IPS-18c (cell line): ENCODE results near the gene HOXC6.
A peak's percentile ranks its signal among the peaks of the same experiment; 100 is the strongest.

Experiments used
- H3K4me3 ChIP-seq: 2 replicates; pipeline ENCODE4 v1.7.0; 2013; ENCODE audit warnings: low read depth, mild to moderate bottlenecking, low read length, moderate library complexity; ENCODE audit not compliant: insufficient read depth
- H3K9me3 ChIP-seq: one replicate; pipeline ENCODE4 v1.6.1; 2013; ENCODE audit warnings: mild to moderate bottlenecking, low read length, moderate library complexity; ENCODE audit not compliant: control insufficient read depth, insufficient read depth

HOXC6 gene

DNA sequence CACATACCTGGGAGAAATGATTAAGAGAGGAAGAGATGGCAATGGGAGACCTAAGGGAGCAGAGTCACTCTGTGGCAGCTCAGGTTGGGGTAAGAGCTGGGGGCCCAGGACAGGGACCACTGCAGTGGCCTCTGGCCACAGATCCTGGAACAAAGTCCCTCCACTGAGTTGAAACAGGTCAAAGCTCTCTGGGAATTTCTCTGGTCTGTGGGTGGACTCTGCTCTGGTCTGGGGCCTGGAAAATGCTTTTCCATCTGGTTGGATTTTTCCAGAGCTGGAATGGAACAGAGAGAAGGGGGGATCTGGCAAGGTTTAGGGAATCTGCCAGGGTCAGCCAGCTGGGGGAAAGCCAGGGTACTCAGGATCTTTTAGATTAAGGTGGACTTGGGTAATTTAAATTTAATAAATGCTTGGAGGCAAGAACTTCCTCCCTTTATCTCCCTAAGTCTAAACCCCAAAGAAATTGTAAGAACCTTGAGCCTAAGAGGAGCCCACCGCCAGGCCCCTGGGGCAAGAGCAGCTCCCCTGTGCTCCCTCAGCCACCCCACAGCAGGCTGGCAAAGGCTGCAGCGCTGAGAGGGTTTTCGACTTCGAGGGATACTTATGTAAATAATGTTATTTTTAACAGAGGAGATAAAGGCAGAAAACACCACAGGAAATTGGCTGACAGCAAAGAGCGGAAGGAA is 39.6 kb upstream of the HOXC6 start:
- Histone ChIP-seq H3K9me3 (peaks cover 4% of the 10 kb centered on the region), H3K4me3 (no peak overlapping the region)

DNA sequence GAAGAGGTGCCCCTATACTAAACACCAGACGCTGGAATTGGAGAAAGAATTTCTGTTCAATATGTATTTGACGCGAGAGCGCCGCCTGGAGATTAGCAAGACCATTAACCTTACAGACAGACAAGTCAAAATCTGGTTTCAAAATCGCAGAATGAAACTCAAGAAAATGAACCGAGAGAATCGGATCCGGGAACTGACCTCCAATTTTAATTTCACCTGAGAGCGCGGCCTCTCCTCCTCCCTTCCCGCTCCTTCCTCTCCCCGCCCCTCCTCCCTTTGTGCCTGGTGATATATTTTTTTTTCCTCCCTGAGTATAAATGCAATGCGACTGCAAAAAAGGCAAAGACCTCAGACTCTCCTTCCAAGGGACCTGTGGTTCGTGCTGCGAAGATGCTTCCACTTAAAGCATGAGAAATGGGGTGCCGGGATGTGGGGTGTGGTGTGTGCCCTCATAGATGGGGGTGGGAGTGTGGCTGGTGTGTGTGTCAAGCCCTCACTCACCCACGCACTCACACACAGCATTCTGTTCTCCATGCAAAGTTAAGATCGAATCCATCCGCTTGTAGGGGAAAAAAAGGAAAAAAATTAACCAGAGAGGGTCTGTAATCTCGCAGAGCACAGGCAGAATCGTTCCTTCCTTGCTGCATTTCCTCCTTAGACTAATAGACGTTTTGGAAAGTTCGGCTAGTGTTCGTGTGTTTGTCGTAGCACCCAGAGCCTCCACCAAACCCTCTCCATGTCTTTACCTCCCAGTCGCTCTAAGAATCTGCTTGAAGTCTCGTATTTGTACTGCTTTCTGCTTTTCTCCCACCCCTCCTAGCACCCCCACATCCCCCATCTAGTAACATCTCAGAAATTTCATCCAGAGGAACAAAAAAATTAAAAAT is 38.8 kb upstream of the HOXC6 start:
- H3K4me3 ChIP-seq, result no peak overlapping the region
- peaks cover 7% of the 10 kb centered on the region for H3K9me3 ChIP-seq

DNA sequence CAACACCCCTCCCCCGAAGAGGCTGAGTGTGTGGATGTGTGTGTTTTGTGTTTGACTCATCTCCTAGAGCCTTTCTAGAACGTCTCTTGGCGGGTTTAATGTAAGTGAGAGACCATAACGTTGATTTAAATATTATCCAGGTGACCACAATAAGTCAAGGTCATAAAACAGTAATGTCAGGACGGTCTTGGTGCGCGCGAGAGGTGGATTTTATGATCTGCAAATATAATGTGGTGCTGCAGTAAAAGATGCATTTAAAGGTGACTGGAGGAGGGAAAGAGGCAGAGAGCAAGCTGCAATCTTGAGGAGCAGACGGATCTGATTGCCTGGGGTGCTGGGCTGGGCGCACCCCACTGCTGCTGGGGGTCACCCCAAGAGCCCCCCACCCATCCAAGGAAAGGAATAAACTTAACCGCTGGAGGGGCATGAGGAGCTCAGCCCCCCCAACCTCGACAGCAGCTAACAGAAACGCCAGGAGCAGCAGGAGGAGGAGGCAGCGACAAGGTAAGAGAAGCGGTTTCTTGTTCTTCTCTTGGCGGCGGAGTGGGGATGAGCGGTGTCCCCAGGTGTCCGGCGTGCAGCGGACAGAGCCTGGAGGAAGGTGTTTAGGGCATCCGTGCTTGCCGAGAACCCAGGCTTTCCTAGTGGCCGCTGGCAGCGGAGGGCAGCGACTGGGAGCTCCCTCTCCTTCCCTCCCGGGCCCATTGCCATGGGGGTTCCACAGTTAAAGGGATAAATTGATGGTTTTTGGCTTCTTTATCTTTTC is 37.7 kb upstream of the HOXC6 start:
- Histone ChIP-seq H3K4me3 (no peak overlapping the region), H3K9me3 (peaks cover 3% of the 10 kb centered on the region)

DNA sequence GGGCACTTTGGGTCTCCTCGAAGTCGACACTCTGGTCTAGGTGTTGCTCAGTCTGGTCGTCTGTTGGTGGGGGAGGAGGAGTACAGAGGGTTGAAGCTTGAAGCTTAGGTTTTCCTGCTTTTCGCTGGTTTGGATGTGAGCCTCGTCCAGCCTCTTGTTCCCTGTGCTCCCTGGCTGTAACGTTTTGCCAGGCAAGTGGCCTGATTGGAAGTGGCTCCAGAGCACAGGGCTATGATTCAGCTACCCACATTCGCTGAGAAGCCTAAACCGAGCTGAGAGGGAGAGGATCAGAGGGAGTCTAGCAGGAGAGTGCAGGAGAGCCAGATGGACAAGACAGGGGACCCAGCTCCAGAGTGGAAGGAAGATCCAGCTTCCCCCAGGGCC is 37.2 kb upstream of the HOXC6 start:
- Histone ChIP-seq H3K9me3 (peaks cover 3% of the 10 kb centered on the region), H3K4me3 (no peak overlapping the region)

DNA sequence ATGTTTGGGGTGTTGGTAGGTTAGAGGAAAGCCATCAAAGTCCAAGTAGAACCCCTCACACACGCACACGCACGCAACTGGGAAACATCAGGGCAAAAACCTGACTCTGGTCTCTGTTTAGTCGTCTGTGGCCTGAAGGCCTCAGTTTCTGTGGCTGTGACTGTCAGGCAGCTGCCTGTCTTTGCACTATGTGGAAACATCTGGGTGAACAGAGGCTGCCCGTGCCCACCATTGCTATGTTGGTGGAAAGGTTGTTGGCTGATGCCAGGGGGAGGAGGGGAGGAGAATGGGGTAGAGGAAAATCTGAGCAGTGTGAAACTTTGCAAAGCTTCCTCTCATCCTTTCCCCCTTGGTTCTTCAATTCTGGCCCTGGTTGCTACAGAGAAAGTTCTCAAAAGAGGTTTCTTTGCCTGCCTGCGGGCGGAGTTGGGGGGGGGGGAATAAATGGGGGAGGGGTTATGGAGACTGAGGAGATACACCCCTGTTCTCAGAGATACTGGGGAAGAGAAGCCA is 35.8 kb upstream of the HOXC6 start:
- Histone ChIP-seq H3K9me3 (peaks cover 3% of the 10 kb centered on the region), H3K4me3 (no peak overlapping the region)

GRCh38 chr12:53993162-53994008 is 34.9 kb upstream of the HOXC6 start:
- peaks cover 3% of the 10 kb centered on the region for H3K9me3 ChIP-seq
- H3K4me3 ChIP-seq, result no peak overlapping the region

GRCh38 chr12:53994009-53994263 is 34.3 kb upstream of the HOXC6 start:
- Histone ChIP-seq H3K4me3 (no peak overlapping the region), H3K9me3 (peaks cover 3% of the 10 kb centered on the region)

DNA sequence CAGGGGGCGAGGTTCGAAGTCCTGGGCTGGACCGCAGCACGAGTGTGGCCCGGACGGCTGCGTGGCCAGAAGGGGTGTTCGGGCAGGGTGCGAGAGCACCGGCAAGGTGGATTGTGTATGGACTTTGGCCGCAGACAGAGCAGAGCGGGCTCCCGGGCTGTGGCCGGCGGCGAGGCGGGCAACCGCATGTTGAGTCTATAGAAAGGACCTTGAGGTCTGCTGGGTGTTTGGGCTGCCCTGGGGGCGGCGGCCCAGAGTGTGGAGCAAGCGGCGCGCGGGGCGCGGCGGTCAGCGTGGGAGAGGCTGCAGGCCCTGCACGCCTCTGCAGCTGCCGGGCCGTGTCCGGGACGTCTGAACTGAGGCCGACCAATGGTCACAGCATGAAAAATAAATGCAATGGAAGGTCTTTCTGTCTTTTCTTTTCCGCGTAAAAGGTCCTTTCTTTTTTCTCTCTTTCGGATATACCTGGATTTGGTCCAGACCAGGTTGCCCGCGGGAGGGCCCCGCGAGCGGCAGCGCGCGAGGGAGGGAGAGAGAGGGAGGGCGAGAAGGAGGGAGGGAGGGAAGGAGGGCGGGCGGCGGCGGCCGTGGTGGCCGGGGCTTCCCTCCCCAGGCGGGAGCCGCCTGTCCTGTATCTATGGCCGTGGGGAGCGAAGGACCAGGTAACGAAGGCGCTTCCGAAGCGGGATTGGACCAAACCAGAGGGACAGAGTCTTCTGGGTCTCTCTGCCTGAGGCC is 33.8 kb upstream of the HOXC6 start:
- peaks cover 3% of the 10 kb centered on the region for H3K9me3 ChIP-seq
- H3K4me3 ChIP-seq, result no peak overlapping the region

DNA sequence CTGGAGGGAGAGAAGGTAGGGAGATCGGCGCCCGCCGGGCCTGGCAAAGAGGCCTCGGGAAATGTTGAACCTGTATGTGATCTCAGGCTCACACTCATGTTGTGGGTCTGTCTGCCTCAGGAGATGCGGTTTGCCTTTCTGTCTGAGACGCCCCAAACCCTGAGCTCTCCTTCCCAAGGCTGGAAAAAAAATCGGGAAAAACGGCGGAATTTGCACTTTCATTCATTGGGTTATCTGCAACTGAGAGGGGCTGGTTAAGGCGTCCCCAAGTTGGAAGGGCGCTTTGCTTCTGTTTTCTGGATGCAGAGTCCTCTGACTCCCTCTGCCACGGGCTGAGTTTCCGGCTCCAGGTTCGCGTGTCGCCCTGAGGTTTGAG is 33.2 kb upstream of the HOXC6 start:
- H3K4me3 ChIP-seq, result no peak overlapping the region
- H3K9me3 ChIP-seq, result peaks cover 3% of the 10 kb centered on the region

DNA sequence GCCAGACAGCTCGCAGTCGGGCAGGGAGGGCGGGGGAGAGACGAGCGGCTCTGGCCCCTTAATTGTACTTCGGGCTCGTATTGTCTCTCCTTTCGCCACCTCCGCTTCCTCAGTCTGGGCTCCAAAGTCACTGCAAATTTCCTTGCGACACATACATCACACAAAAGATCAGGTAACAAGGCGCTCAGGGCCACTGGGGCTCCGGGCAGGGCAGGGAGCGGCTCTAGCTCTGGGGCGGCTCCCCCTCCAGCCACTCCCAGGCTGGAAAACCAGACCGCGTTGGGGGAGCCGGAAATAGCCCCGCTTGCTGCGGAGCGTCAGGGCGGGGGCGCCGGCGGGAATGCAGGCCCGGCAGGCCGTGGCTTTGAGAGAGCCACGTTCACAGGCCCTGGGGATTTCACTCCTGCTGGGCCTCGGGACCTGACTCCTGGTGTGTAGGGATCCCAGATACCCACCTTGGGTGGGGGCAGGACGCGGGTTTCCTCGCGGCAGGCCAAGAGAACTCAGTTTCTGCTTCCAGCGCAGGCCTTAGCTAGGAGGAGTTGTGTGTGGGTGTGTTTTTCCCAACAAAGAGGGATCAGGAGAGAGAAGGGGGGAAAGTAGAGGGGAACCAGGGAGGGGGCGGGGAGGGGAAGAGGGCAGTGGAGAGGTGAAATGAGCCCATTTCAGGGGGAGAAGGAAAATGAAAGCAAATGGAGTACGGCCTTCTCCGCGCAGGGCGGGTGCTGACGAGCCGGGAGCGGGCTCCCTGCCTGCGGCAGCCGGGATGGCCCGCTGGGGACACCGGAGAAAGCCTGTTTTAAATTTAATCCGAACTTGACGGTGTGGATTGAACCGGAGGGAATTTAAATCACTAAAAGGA is 32.6 kb upstream of the HOXC6 start:
- Histone ChIP-seq H3K4me3 (0 out of 2 replicates have a peak overlapping the region, but pooled peaks have one; percentile 9), H3K9me3 (peaks cover 3% of the 10 kb centered on the region)

GRCh38 chr12:53996240-53997203 is 31.7 kb upstream of the HOXC6 start:
- Histone ChIP-seq H3K9me3 (peaks cover 3% of the 10 kb centered on the region), H3K4me3 (no peak overlapping the region)

DNA sequence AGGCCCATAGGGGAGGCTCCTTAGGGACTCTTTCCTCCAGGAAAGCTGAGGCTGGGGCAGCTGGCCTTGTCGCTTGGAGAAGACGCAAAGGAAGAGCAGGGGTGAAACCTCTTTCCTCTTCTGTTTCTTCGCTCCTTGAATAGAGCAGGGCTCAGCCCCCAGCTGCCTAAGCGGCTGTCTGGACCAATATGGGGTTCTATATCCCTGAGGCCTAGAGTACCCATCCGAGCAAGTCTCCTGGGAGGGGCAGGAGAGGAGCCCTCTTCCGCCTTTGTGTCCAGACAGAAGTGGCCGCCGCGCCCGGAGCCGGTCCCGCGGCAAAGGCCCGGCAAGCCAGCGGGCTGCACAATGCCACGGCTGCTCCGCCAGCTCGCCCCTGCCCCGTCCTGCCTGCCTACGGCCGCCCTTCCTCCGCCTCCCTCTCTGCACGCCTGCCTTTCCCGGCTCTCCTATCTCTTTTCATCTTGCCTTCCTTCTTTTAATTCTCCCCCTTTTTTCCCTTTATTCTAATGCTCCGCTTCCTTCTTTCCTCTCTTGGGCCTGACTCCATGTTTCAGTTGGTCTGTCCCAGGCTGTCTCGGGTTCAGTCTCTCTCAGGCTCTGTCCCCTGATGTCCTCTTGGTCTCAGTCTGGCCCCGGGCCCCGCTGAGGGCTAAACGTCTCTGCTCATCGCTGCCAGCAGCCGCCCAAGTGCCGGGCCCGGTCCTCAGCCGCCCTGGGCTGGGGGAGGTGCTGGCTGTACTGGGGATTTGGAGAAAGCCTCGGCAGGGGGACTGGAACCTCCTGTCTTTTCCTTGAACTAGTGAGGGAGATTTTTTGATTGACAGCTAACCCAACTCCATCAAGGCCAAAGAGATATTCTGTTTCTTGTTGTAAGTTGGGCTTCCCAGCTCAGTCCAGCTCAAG is 30.8 kb upstream of the HOXC6 start:
- Histone ChIP-seq H3K9me3 (peaks cover 3% of the 10 kb centered on the region), H3K4me3 (no peak overlapping the region)

- Histone ChIP-seq H3K4me3 (no peak overlapping the region), H3K9me3 (peaks cover 3% of the 10 kb centered on the region)
Observed at GRCh38 chr12:53998110-53998899, 29.9 kb upstream of the HOXC6 start.
